Activated T-helper 2 cell treated with anti-CD3 and anti-CD28 coated beads, Interferon-gamma antibody, Interleukin-2, Interleukin-4, amounts not matched to agents 10 μg/mL and 5 μg/mL and 100 μg/mL, durations not matched to agents 14 hours and 24 hours and 36 hours (primary cell): ENCODE results near the gene IFNA17. TPM values are rescaled to one million over a fixed set of nuclear protein-coding genes. Genes with fewer than 3 reads are reported as not detected.
"Not testable (repeated sequence)": the region's sequence is repeated elsewhere in the genome, so short reads cannot be mapped to it uniquely, and the experiment has no call there.

ENCODE experiments used
- DNase-seq: peaks from one replicate; pipeline ENCODE4 v3.0.0; 2021; ENCODE audit warnings: low spot score
- H3K27ac Mint-ChIP-seq: one replicate; pipeline ENCODE4 v1.8.0; 2021; ENCODE audit warnings: mixed read lengths
- H3K27me3 Mint-ChIP-seq: one replicate; pipeline ENCODE4 v1.8.0; 2021; ENCODE audit warnings: low read depth, mixed read lengths
- H3K36me3 Mint-ChIP-seq: one replicate; pipeline ENCODE4 v1.8.0; 2021; ENCODE audit warnings: low read depth, mixed read lengths
- H3K4me1 Mint-ChIP-seq: one replicate; pipeline ENCODE4 v1.8.0; 2021; ENCODE audit warnings: low read depth, mixed read lengths
- H3K4me3 Mint-ChIP-seq: one replicate; pipeline ENCODE4 v1.8.0; 2021; ENCODE audit warnings: low read depth, mild to moderate bottlenecking, moderate library complexity, mixed read lengths
- H3K9me3 Mint-ChIP-seq: one replicate; pipeline ENCODE4 v1.8.0; 2021; ENCODE audit warnings: mixed read lengths
- intact Hi-C: fragments of 100-400 bp; cut with micrococcal nuclease; formaldehyde crosslinking; loops from one replicate; pipeline ENCODE4 v1.15.1; 2023
- total RNA-seq: library from RNA; stranded (reverse); gene quantifications from 2 replicates; pipeline ENCODE4 v1.2.3, GENCODE V29; 2022

Gene IFNA17
- total RNA-seq, 1 donor from 2014 or later: not detected

GRCh38 chr9:21194867-21195776, 32.9 kb downstream of the IFNA17 start:
- peak; percentile 22 for DNase-seq
- H3K4me3 Mint-ChIP-seq: peak overlapping the region; percentile 40
- H3K4me1 Mint-ChIP-seq, H3K9me3 Mint-ChIP-seq, H3K36me3 Mint-ChIP-seq, H3K27ac Mint-ChIP-seq, intact Hi-C loops: not testable (repeated sequence)
- peaks cover 11% of the 10 kb centered on the region for H3K27me3 Mint-ChIP-seq

- H3K9me3 Mint-ChIP-seq, H3K27ac Mint-ChIP-seq, H3K4me1 Mint-ChIP-seq, intact Hi-C loops, DNase-seq, H3K4me3 Mint-ChIP-seq, H3K36me3 Mint-ChIP-seq: not testable (repeated sequence)
- H3K27me3 Mint-ChIP-seq: peaks cover 32% of the 10 kb centered on the region
Measured at GRCh38 chr9:21187487-21187886, 40.5 kb downstream of the IFNA17 start, which contains the start of gene IFNA4. TSS of gene IFNA4 (minus strand) at chr9:21187587. CDS start at chr9:21187531, 56 bp downstream.

GRCh38 chr9:21182810-21183736, 44.9 kb downstream of the IFNA17 start:
- DNase-seq, H3K9me3 Mint-ChIP-seq, H3K27ac Mint-ChIP-seq, H3K36me3 Mint-ChIP-seq, intact Hi-C loops, H3K4me1 Mint-ChIP-seq, H3K4me3 Mint-ChIP-seq: not testable (repeated sequence)
- H3K27me3 Mint-ChIP-seq: peaks cover 22% of the 10 kb centered on the region

Other genes starting within 250 kb of the IFNA17 start
- 2.2 and 2.4 TPM in 2 replicates for gene HACD4, start 196.6 kb downstream of the IFNA17 start, total RNA-seq
- gene IFNB1, start 150.3 kb downstream of the IFNA17 start, total RNA-seq: not detected in 2 replicates
- not detected in 2 replicates for gene IFNW1, start 86.4 kb downstream of the IFNA17 start, total RNA-seq
- gene IFNA21, start 61.6 kb downstream of the IFNA17 start, total RNA-seq: not detected in 2 replicates
- not detected in 2 replicates for gene IFNA4, start 40.6 kb downstream of the IFNA17 start, total RNA-seq
- gene IFNA7, start 26.0 kb downstream of the IFNA17 start, total RNA-seq: not detected in 2 replicates
- not detected in 2 replicates for gene IFNA10, start 21.1 kb downstream of the IFNA17 start, total RNA-seq
- not detected in 2 replicates for gene IFNA16, start 10.9 kb downstream of the IFNA17 start, total RNA-seq
- not detected in 2 replicates for gene IFNA14, start 11.8 kb upstream of the IFNA17 start, total RNA-seq
- not detected in 2 replicates for gene IFNA5, start 77.1 kb upstream of the IFNA17 start, total RNA-seq
- gene KLHL9, start 107.2 kb upstream of the IFNA17 start, total RNA-seq: 14.3 and 15.8 TPM in 2 replicates
- not detected in 2 replicates for gene IFNA6, start 122.7 kb upstream of the IFNA17 start, total RNA-seq
- gene IFNA13, start 139.8 kb upstream of the IFNA17 start, total RNA-seq: not detected in 2 replicates
- not detected in 2 replicates for gene IFNA2, start 157.2 kb upstream of the IFNA17 start, total RNA-seq
- gene IFNA8, start 180.9 kb upstream of the IFNA17 start, total RNA-seq: not detected in 2 replicates
- gene IFNA1, start 212.2 kb upstream of the IFNA17 start, total RNA-seq: not detected in 2 replicates